ENCODE measurements around the gene PACSIN2. TPM values are rescaled to one million over a fixed set of nuclear protein-coding genes. Genes with fewer than 3 reads are reported as not detected.

PACSIN2 gene
- total and polyA plus RNA-seq, 10 of the 15 experiments (the other 5 are each of a cell fraction or from before 2014, with no cell fraction given) = 0.93 to 78.7 (median 46.8) TPM

GRCh38 chr22:42871146-42872050 lies 143.6 kb downstream of the PACSIN2 start (continued):
- TF ChIP-seq BCLAF1 (IDR thresholded peaks at IDR 0.05) (no peak), SMAD1 (IDR thresholded peaks at IDR 0.05; ENCODE audit: low read depth, partially characterized antibody) (no peak)
- TF ChIP-seq, protein P1, sequence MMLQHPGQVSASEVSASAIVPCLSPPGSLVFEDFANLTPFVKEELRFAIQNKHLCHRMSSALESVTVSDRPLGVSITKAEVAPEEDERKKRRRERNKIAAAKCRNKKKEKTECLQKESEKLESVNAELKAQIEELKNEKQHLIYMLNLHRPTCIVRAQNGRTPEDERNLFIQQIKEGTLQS (IDR thresholded peaks at IDR 0.05; ENCODE audit: borderline replicate concordance, extremely low read depth, low read depth, low read length) = no peak

DNA sequence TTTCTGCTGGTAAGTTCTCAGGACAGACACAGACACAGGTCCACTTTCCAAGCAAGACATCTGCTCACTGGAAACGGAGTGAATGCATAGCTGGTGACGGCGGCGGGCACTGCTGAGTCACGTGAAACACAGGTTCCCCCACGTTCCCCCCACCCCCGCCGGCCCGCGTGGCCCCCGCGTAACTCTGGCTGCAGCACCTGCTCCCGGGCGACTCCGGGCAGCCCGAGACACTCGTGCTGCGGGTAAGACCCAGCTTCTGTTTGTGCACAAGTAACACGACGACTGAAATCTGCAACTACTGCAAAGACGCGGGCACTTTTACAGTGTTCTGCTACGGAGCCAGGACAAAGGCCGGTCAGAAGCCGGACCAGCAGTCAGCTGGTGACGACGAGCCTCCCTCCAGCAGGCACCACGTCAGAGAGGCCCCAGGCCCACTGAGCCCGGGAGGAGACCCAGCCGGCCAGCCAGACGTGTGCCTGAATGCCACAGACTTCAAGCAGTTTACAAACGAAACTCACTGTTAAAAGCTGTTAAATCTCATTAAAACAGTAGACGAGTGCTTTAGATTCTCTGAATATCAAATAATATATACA lies 145.0 kb downstream of the PACSIN2 start:
- FAIRE-seq = no peak
- no peaks in the 10 kb centered on the region for H3K4me1 ChIP-seq (ENCODE audit: control insufficient read depth, insufficient read depth, low read length)
- no peak overlapping the region for H3K4me3 ChIP-seq
- H3K27me3 ChIP-seq (replicated peaks in 1 of 2; ENCODE audit: control insufficient read depth in 2 of 2, insufficient read depth in 2 of 2, low read length in 1 of 2) = no peaks in the 10 kb centered on the region
- H3K4me2 ChIP-seq (ENCODE audit: control insufficient read depth, insufficient read depth) = no peak overlapping the region
- no peaks in the 10 kb centered on the region for H4K20me1 ChIP-seq (ENCODE audit: control insufficient read depth, insufficient read depth)
- intact Hi-C loops (cut with micrococcal nuclease; ENCODE audit: unreplicated experiment) (loop anchor here (5.0 kb wide), 1 partner anchor 162 kb away; no protein-coding TSS in a partner anchor), in situ Hi-C loops (cut with MboI) (loop anchor here (5.0 kb wide), 1 partner anchor 208 kb away; no protein-coding TSS in a partner anchor)
- H2AFZ ChIP-seq (ENCODE audit: control insufficient read depth, low read depth, low read length) = no peak overlapping the region
- 93% methylated on average over 33 of the region's 33 CpGs for WGBS (ENCODE audit: insufficient coverage, insufficient replicate concordance, low lambda C conversion rate, missing lambda C conversion rate)
- DNase-seq (ENCODE audit: low read depth, low spot score) = no peak
- no peaks in the 10 kb centered on the region for H3K79me2 ChIP-seq (ENCODE audit: control insufficient read depth, insufficient read depth, low read length)
- ChIA-PET POLR2A (no interaction called here), CTCF (interaction anchor here (0.8 to 2.1 kb wide), 5 partner anchors 10 to 221 kb away, joined by 3 to 7 read pairs (median 3); no protein-coding TSS in a partner anchor), RAD21 (ENCODE audit: unreplicated experiment) (interaction anchor here (1.4 to 3.6 kb wide), 2 partner anchors 98 to 164 kb away, joined by 4 to 35 read pairs; no protein-coding TSS in a partner anchor), SMC1A (ENCODE audit: uncharacterized antibody, unreplicated experiment) (interaction anchor here (0.8 to 1.4 kb wide), 4 partner anchors 36 to 164 kb away, joined by 3 to 4 read pairs (median 4); no protein-coding TSS in a partner anchor)
- H3K36me3 ChIP-seq (ENCODE audit: control insufficient read depth in 2 of 2, insufficient read depth in 2 of 2, low read length in 1 of 2) = peaks cover 14 to 21% of the 10 kb centered on the region in 2 experiments; a peak in 3 of 4 replicates
- no peaks in the 10 kb centered on the region; the same call in 2 of the 3 replicates for H3K9me3 ChIP-seq (replicated peaks; ENCODE audit: control insufficient read depth, insufficient read depth, low read length)
- H3K9ac ChIP-seq (ENCODE audit: control insufficient read depth, insufficient read depth, low read length) = no peak overlapping the region
- H3K27ac ChIP-seq (ENCODE audit: control insufficient read depth, insufficient read depth) = no peak overlapping the region
- BruUV-seq (replicated peaks) = TSS peak; percentile 44
- ATAC-seq = no peak
- TF ChIP-seq ASH2L (IDR thresholded peaks at IDR 0.05; ENCODE audit: borderline replicate concordance, low read depth) = no peak
- TF ChIP-seq TAF1 (IDR thresholded peaks at IDR 0.05; ENCODE audit: borderline replicate concordance, low read depth, low read length) = no peak
- TF ChIP-seq EZH2 (IDR thresholded peaks at IDR 0.05; ENCODE audit: borderline replicate concordance, control insufficient read depth, low read depth, low read length) = no peak
- no peak for TF ChIP-seq MYC (IDR thresholded peaks at IDR 0.05; ENCODE audit: insufficient read depth, insufficient read length, insufficient replicate concordance, low read length, severe bottlenecking)
- TF ChIP-seq, protein P2, sequence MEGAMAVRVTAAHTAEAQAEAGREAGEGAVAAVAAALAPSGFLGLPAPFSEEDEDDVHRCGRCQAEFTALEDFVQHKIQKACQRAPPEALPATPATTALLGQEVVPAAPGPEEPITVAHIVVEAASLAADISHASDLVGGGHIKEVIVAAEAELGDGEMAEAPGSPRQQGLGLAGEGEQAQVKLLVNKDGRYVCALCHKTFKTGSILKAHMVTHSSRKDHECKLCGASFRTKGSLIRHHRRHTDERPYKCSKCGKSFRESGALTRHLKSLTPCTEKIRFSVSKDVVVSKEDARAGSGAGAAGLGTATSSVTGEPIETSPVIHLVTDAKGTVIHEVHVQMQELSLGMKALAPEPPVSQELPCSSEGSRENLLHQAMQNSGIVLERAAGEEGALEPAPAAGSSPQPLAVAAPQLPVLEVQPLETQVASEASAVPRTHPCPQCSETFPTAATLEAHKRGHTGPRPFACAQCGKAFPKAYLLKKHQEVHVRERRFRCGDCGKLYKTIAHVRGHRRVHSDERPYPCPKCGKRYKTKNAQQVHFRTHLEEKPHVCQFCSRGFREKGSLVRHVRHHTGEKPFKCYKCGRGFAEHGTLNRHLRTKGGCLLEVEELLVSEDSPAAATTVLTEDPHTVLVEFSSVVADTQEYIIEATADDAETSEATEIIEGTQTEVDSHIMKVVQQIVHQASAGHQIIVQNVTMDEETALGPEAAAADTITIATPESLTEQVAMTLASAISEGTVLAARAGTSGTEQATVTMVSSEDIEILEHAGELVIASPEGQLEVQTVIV (IDR thresholded peaks at IDR 0.05; ENCODE audit: borderline replicate concordance, partially characterized antibody) = no peak
- no peak for TF ChIP-seq SMARCA5 (IDR thresholded peaks at IDR 0.05)
- no peak for TF ChIP-seq CHD1 (IDR thresholded peaks at IDR 0.05; ENCODE audit: low read depth, low read length)
- TF ChIP-seq EP300 (IDR thresholded peaks at IDR 0.05; ENCODE audit: borderline replicate concordance in 1 of 2, control insufficient read depth in 1 of 2, low read depth in 2 of 2, low read length in 2 of 2) = no peak
- no peak for TF ChIP-seq SP1 (IDR thresholded peaks at IDR 0.05; ENCODE audit: low read depth, low read length)
- no peak for TF ChIP-seq CEBPB (IDR thresholded peaks at IDR 0.05; ENCODE audit: borderline replicate concordance in 1 of 2, low read depth in 2 of 2, low read length in 2 of 2)

Data from GM12878 (cell line).